NB4 (cell line): Measurements from ENCODE around the gene CHCHD6.

ENCODE experiments used
- CTCF ChIP-seq: IDR thresholded peaks from one replicate; pipeline ENCODE4 v1.5.1; 2012; ENCODE audit warnings: low read depth, low read length
- MAX ChIP-seq: IDR thresholded peaks from 2 replicates; pipeline ENCODE4 v1.6.1; 2011; ENCODE audit warnings: low read depth, low read length

GRCh38 chr3:127003175-127003555 is 299.1 kb downstream of the CHCHD6 start:
- TF ChIP-seq CTCF = no peak
- TF ChIP-seq MAX = no peak
